COLO829 (cell line): ENCODE measurements around the gene LYST.
"Not testable (repeated sequence)": the region's sequence is repeated elsewhere in the genome, so short reads cannot be mapped to it uniquely, and the experiment has no call there.

Source experiments
- DNase-seq: peaks from one replicate; pipeline ENCODE4 v3.0.0; 2012; ENCODE audit warnings: low spot score

The LYST gene

GRCh38 chr1:235651170-235651806, 215.4 kb downstream of the LYST start:
- no peak for DNase-seq

- DNase-seq: no peak
Observed at GRCh38 chr1:235650341-235651169, 216.2 kb downstream of the LYST start.

- DNase-seq: no peak
Observed at GRCh38 chr1:235649368-235650163, 217.1 kb downstream of the LYST start, which contains the start of gene GNG4. Gene GNG4 (minus strand): TSS chr1:235649784. CDS start chr1:235583838, 65,946 bp downstream.

- DNase-seq: no peak
Observed at GRCh38 chr1:235648954-235649367, 217.7 kb downstream of the LYST start.

GRCh38 chr1:235648407-235648907, 218.2 kb downstream of the LYST start:
- no peak for DNase-seq

- not testable (repeated sequence) for DNase-seq
Observed at GRCh38 chr1:235647537-235647936, 219.2 kb downstream of the LYST start.

- no peak for DNase-seq
Observed at GRCh38 chr1:235646463-235646862, 220.2 kb downstream of the LYST start.

- DNase-seq: no peak
Observed at GRCh38 chr1:235644693-235645305, 221.9 kb downstream of the LYST start.

GRCh38 chr1:235643837-235644692, 222.6 kb downstream of the LYST start:
- no peak for DNase-seq

- no peak for DNase-seq
Observed at GRCh38 chr1:235642943-235643371, 223.7 kb downstream of the LYST start.

- DNase-seq: peak; percentile 59
Observed at GRCh38 chr1:235642011-235642942, 224.4 kb downstream of the LYST start.

- no peak for DNase-seq
Observed at GRCh38 chr1:235640580-235640979, 226.1 kb downstream of the LYST start.

- DNase-seq: no peak
Observed at GRCh38 chr1:235639226-235640205, 227.2 kb downstream of the LYST start.

- not testable (repeated sequence) for DNase-seq
Observed at GRCh38 chr1:235638612-235639011, 228.1 kb downstream of the LYST start.

- no peak for DNase-seq
Observed at GRCh38 chr1:235637756-235638534, 228.8 kb downstream of the LYST start.

GRCh38 chr1:235635938-235636662, 230.6 kb downstream of the LYST start:
- DNase-seq: no peak
